Caco-2 (cell line): Measurements from ENCODE around the gene CACNA2D4. TPM values are rescaled to one million over a fixed set of nuclear protein-coding genes. Genes with fewer than 3 reads are reported as not detected.
A peak's percentile ranks its signal among the peaks of the same experiment; 100 is the strongest.

Experiments used
- BruUV-seq: library from RNA; stranded (reverse); fragments of 400-500 nt; replicated peaks from 2 replicates; lab custom pipeline; 2021; lab: Mats Ljungman, UMichigan
- CTCF ChIA-PET: fragments of 300-600 bp; sonication (Branson Sonifier 250); formaldehyde crosslinking; loops from one replicate; lab custom pipeline; 2022; ENCODE audit warnings: antibody characterized with exemption; lab: Charles Lee
- POLR2A ChIA-PET: fragments of 300-600 bp; sonication (Branson Sonifier 250); formaldehyde crosslinking; loops from one replicate; lab custom pipeline; 2022; ENCODE audit warnings: antibody characterized with exemption; lab: Charles Lee
- DNase-seq, 2 experiments: peaks; one replicate each; pipeline versions ENCODE4 v3.0.0 to v3.0.0-alpha.2; 2020 to 2022
- H3K27me3 ChIP-seq: replicated peaks from 2 replicates; pipeline ENCODE4 v1.6.0; 2011; ENCODE audit warnings: low read length; ENCODE audit not compliant: control insufficient read depth, insufficient read depth
- H3K36me3 ChIP-seq: 2 replicates; pipeline ENCODE4 v1.5.1; 2011; ENCODE audit warnings: low read length; ENCODE audit not compliant: control insufficient read depth, insufficient read depth
- H3K4me1 ChIP-seq: fragments of 250-450 bp; sonication (Bioruptor Pico); 2 replicates; pipeline ENCODE4 v1.5.1; 2020; ENCODE audit warnings: mild to moderate bottlenecking
- H3K4me3 ChIP-seq: 2 replicates; pipeline ENCODE4 v1.5.1; 2011; ENCODE audit warnings: low read depth, mild to moderate bottlenecking, control low read depth, low read length
- H3K9me3 ChIP-seq: fragments of 250-450 bp; sonication (Bioruptor Pico); 2 replicates; pipeline ENCODE4 v1.5.1; 2020; ENCODE audit warnings: mild to moderate bottlenecking, moderate library complexity
- H3K27ac Mint-ChIP-seq: one replicate; pipeline ENCODE4 v1.8.0; 2022; ENCODE audit warnings: mixed read lengths; ENCODE audit not compliant: unreplicated experiment
- H3K27me3 Mint-ChIP-seq: one replicate; pipeline ENCODE4 v1.8.0; 2022; ENCODE audit warnings: mixed read lengths; ENCODE audit not compliant: insufficient read depth, unreplicated experiment
- H3K36me3 Mint-ChIP-seq: one replicate; pipeline ENCODE4 v1.8.0; 2022; ENCODE audit warnings: mild to moderate bottlenecking, mixed read lengths; ENCODE audit not compliant: insufficient read depth, unreplicated experiment
- H3K4me1 Mint-ChIP-seq: one replicate; pipeline ENCODE4 v1.8.0; 2022; ENCODE audit warnings: low read depth, mixed read lengths; ENCODE audit not compliant: unreplicated experiment
- H3K4me3 Mint-ChIP-seq: one replicate; pipeline ENCODE4 v1.8.0; 2022; ENCODE audit warnings: mild to moderate bottlenecking, moderate library complexity, mixed read lengths; ENCODE audit not compliant: unreplicated experiment
- H3K9me3 Mint-ChIP-seq: one replicate; pipeline ENCODE4 v1.8.0; 2022; ENCODE audit warnings: mixed read lengths; ENCODE audit not compliant: unreplicated experiment
- intact Hi-C: fragments of 100-400 bp; cut with micrococcal nuclease; formaldehyde crosslinking; loops from one replicate; pipeline ENCODE4 v1.10.0; 2022; ENCODE audit not compliant: unreplicated experiment
- total RNA-seq: library from RNA; stranded (reverse); gene quantifications from 2 replicates; pipeline ENCODE4 v1.2.3, GENCODE V29; 2022
- TF ChIP-seq, protein P1 (sequence below), 2 experiments: fragments of 200-600 bp in 1 of 2; IDR thresholded peaks; 1 replicate in 1 of 2; 2 replicates in 1 of 2; pipeline versions ENCODE4 v1.5.1 to v1.8.0; 2011 to 2022; ENCODE audit warnings: antibody characterized with exemption in 1 of 2, control low read depth in 1 of 2, inconsistent platforms in 1 of 2, low read depth in 1 of 2, low read length in 1 of 2, mild to moderate bottlenecking in 1 of 2, moderate library complexity in 1 of 2; ENCODE audit not compliant: insufficient read depth in 1 of 2, severe bottlenecking in 1 of 2, unreplicated experiment in 1 of 2

Gene CACNA2D4
- total RNA-seq, 1 experiment from 2014 or later = 2.2 TPM

DNA sequence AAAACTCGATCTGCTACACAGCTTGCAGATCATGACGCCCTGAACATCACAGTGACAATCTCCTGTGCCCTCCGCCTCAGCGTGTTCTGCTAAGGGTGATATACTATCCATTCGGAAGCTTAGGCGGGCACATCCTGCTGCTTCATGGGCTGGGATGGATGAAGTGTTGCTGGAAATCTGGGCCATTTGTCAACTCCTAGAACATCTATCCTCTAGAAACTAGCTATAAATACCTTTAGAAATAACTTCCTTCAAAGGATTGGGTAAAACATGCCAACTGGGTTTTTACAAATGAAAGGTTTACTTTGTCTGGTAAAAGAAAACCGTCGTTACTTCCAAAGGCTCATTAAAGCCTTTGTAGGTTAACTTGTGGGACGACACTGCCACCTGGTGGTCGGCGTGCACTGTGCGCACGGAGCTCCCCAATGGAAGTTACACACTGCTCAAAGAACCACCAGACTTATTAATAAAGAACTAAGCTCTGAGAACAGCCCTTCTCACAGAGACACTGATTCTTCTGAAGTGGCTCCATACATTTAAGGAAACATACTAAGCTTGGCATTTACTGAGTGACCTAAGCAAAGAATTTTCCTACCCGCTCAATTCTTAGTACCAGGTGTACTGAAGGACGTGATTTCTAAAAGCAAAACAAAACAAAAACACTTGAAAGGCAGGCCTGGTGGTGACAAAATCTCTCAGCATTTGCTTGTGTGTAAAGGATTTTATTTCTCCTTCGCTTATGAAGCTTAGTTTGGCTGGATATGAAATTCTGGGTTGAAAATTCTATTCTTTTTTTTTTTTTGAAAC is 21.6 kb upstream of the CACNA2D4 start:
- POLR2A ChIA-PET = interaction anchor here (0.6 to 1.0 kb wide), 3 partner anchors 65 to 250 kb away, joined by 3 read pairs; partner anchors contain the start of gene DCP1B
- no peak overlapping the region for H3K4me3 ChIP-seq

DNA sequence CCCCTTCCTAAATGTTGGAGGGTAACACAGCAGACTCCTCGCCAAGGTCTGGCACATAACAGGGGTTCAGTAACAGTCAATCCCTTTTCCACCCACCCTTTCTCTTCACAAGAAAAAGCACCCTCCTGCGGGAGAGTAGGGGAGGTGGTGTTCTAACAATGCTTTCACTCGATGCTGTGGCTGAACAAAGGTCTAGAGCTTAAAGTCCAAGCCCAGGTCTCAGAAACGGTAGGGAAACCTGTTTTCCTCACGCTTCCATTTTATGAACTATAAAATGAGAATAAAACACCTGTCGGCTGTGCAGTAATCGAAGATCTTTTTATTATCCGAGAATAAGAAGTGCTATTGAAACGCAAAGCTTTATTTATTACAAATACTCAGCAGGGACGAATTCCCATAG is 20.9 kb upstream of the CACNA2D4 start:
- Histone ChIP-seq H3K36me3 (no peaks in the 10 kb centered on the region), H3K4me3 (no peak overlapping the region), H3K27me3 (no peaks in the 10 kb centered on the region), H3K4me1 (no peaks in the 10 kb centered on the region), H3K9me3 (no peaks in the 10 kb centered on the region)
- BruUV-seq = no TSS peak
- DNase-seq = no peak
- no peak overlapping the region for H3K27ac Mint-ChIP-seq
- no peaks in the 10 kb centered on the region for H3K27me3 Mint-ChIP-seq
- intact Hi-C loops = no loop called here
- H3K36me3 Mint-ChIP-seq = no peaks in the 10 kb centered on the region
- H3K4me3 Mint-ChIP-seq = no peak overlapping the region
- TF ChIP-seq, protein P1, sequence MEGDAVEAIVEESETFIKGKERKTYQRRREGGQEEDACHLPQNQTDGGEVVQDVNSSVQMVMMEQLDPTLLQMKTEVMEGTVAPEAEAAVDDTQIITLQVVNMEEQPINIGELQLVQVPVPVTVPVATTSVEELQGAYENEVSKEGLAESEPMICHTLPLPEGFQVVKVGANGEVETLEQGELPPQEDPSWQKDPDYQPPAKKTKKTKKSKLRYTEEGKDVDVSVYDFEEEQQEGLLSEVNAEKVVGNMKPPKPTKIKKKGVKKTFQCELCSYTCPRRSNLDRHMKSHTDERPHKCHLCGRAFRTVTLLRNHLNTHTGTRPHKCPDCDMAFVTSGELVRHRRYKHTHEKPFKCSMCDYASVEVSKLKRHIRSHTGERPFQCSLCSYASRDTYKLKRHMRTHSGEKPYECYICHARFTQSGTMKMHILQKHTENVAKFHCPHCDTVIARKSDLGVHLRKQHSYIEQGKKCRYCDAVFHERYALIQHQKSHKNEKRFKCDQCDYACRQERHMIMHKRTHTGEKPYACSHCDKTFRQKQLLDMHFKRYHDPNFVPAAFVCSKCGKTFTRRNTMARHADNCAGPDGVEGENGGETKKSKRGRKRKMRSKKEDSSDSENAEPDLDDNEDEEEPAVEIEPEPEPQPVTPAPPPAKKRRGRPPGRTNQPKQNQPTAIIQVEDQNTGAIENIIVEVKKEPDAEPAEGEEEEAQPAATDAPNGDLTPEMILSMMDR (IDR thresholded peaks at IDR 0.05; ENCODE audit: insufficient read depth in 1 of 2, low read depth in 1 of 2, low read length in 1 of 2, severe bottlenecking in 1 of 2, unreplicated experiment in 1 of 2) = no peak
- ChIA-PET POLR2A (interaction anchor here (0.8 to 1.0 kb wide), 2 partner anchors 65 to 249 kb away, joined by 3 read pairs; partner anchors contain the start of gene DCP1B), CTCF (interaction anchor here (0.6 to 2.4 kb wide), 31 partner anchors 11 to 822 kb away, joined by 3 to 45 read pairs (median 5); partner anchors contain the start of genes ADIPOR2, CACNA2D4 and WNT5B)
- no peaks in the 10 kb centered on the region for H3K4me1 Mint-ChIP-seq
- H3K9me3 Mint-ChIP-seq = no peaks in the 10 kb centered on the region

More for the DNA sequence above, 21.6 kb upstream of the CACNA2D4 start:
- Histone ChIP-seq H3K4me1 (no peaks in the 10 kb centered on the region), H3K9me3 (no peaks in the 10 kb centered on the region), H3K36me3 (no peaks in the 10 kb centered on the region), H3K27me3 (no peaks in the 10 kb centered on the region)
- no peak overlapping the region for H3K4me3 Mint-ChIP-seq
- DNase-seq = peak; percentile 84 to 91
- H3K36me3 Mint-ChIP-seq = no peaks in the 10 kb centered on the region
- H3K27me3 Mint-ChIP-seq = no peaks in the 10 kb centered on the region
- intact Hi-C loops = loop anchor here (1.0 to 5.0 kb wide), 6 partner anchors 95 to 306 kb away; no protein-coding TSS in a partner anchor
- H3K27ac Mint-ChIP-seq = no peak overlapping the region
- TF ChIP-seq, protein P1 (IDR thresholded peaks at IDR 0.05; ENCODE audit: insufficient read depth in 1 of 2, low read depth in 1 of 2, low read length in 1 of 2, severe bottlenecking in 1 of 2, unreplicated experiment in 1 of 2) = peak; percentile 98 to 99
- CTCF ChIA-PET = interaction anchor here (0.6 to 2.4 kb wide), 43 partner anchors 9 to 822 kb away, joined by 3 to 45 read pairs (median 5); partner anchors contain the start of genes ADIPOR2, CACNA2D4 and WNT5B
- no peaks in the 10 kb centered on the region for H3K9me3 Mint-ChIP-seq
- BruUV-seq = no TSS peak
- H3K4me1 Mint-ChIP-seq = no peaks in the 10 kb centered on the region

GRCh38 chr12:1937481-1938224 is 19.2 kb upstream of the CACNA2D4 start:
- Mint-ChIP-seq H3K36me3 (no peaks in the 10 kb centered on the region), H3K4me1 (no peaks in the 10 kb centered on the region), H3K4me3 (no peak overlapping the region), H3K27ac (no peak overlapping the region), H3K27me3 (no peaks in the 10 kb centered on the region), H3K9me3 (no peaks in the 10 kb centered on the region)
- Histone ChIP-seq H3K9me3 (no peaks in the 10 kb centered on the region), H3K27me3 (no peaks in the 10 kb centered on the region), H3K4me1 (no peaks in the 10 kb centered on the region), H3K4me3 (no peak overlapping the region), H3K36me3 (no peaks in the 10 kb centered on the region)
- no TSS peak for BruUV-seq
- ChIA-PET CTCF (no interaction called here), POLR2A (no interaction called here)
- DNase-seq = no peak
- intact Hi-C loops = no loop called here
- TF ChIP-seq, protein P1 (IDR thresholded peaks at IDR 0.05; ENCODE audit: insufficient read depth in 1 of 2, low read depth in 1 of 2, low read length in 1 of 2, severe bottlenecking in 1 of 2, unreplicated experiment in 1 of 2) = no peak
